SKM-1 (cell line): ENCODE data around the gene YBX2.
"Not testable (repeated sequence)": the region's sequence is repeated elsewhere in the genome, so short reads cannot be mapped to it uniquely, and the experiment has no call there.

Experiments
- DNase-seq: peaks from one replicate; lab custom pipeline; 2025; ENCODE audit not compliant: unreplicated experiment; lab: John Stamatoyannopoulos, UW

The YBX2 gene

DNA sequence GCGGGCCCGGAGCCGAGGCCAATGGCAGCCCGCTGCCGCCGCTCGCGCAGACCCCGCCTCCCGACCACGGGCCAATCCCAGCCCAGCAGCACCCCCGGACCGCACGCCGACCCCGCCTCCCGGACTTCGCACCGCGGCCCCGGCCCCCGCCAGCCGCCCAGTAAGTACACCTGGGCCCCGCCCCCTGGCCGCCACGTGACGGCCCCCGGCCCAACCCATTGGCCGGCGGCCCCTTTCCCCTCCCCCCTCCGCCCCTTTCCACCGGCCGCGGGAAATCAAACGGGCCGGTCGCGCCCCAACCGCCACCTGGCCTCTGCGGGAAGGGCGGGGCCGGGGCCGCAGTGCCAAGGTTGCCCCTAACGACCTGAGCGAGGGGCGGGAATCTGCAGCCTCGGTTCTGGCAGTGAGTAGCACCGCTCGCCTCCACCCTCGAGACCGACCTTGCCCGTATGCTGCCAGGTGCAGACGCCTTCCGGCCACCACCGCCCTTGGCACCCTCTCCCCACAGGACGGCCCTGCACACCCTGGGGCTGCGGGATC lies at the start of gene YBX2:
Gene YBX2 (minus strand): TSS at position 26 of the 540 bp plus-strand sequence. CDS start 139 bp downstream, outside the sequence.
- DNase-seq = peak; percentile 40

DNA sequence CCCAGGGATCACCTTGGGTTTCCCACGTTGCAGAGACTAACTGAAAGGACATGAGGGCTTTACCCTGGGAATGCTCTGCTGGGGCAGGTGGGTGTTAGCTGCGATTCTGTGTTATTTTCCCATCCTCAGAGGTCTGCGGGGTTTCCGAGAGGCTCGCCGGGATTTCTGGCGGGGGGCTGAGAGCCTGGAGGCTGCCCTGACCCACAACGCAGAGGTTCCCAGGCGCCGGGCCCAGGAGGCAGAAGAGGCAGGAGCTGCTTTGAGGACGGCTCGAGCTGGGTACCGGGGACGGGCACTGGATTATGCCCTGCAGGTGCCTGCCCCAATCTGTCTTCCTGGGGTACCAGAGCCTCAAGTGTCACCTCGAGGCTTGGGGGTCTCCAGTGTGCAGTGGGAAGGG lies 48.8 kb upstream of the YBX2 start:
- DNase-seq = no peak

DNA sequence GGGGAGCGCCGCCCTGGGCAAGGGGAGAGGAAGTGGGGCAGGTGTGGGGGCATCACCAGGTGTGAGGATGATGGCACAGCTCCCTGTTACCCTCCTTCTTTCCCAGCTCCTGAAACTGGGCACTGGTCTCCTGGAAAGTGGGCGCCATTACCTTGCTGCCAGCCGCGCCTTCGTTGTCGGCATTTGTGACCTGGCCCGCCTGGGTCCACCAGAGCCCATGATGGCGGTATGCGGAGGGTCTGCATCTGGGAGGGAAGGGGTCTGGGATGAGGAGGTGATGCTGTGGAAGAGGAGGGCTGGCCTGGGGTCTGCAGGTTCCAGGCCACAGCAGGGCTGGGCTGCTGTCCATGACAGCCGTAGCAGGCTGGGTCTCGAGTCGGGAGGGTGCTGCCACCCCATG lies 47.4 kb upstream of the YBX2 start:
- no peak for DNase-seq

DNA sequence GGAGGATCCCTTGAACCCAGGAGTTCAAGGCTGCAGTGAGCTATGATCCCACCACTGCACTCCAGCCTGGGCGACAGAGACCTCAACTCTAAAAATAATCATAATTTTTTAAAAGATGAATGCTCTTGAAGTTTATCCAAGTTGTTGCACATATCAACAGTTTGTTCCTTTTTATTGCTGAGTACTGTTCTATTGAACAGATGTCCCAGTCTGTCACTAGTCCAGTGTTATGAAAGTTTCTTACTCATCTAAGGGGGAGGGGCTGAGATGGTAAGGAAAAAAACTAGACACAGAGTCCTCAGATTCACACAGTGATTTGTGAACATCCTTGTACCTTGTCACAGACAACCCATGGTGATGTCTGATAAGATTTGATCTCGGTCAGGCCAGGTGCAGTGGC lies 45.7 kb upstream of the YBX2 start:
- DNase-seq = no peak

DNA sequence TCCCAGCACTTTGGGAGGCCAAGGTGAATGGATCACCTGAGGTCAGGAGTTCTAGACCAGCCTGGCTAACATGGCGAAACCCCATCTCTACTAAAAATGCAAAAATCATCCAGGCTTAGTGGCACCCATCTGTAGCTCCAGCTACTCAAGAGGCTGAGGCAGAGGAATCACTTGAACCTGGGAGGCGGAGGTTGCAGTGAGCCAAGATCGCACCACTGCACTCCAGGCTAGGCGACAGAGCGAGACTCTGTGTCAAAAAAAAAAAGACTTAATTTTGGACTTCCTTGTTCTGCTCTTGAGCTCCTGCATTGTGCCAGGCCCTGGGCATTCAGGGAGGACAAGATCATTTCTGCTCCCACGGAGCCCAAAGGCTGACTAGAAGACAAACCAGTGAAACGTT lies 43.2 kb upstream of the YBX2 start:
- not testable (repeated sequence) for DNase-seq

DNA sequence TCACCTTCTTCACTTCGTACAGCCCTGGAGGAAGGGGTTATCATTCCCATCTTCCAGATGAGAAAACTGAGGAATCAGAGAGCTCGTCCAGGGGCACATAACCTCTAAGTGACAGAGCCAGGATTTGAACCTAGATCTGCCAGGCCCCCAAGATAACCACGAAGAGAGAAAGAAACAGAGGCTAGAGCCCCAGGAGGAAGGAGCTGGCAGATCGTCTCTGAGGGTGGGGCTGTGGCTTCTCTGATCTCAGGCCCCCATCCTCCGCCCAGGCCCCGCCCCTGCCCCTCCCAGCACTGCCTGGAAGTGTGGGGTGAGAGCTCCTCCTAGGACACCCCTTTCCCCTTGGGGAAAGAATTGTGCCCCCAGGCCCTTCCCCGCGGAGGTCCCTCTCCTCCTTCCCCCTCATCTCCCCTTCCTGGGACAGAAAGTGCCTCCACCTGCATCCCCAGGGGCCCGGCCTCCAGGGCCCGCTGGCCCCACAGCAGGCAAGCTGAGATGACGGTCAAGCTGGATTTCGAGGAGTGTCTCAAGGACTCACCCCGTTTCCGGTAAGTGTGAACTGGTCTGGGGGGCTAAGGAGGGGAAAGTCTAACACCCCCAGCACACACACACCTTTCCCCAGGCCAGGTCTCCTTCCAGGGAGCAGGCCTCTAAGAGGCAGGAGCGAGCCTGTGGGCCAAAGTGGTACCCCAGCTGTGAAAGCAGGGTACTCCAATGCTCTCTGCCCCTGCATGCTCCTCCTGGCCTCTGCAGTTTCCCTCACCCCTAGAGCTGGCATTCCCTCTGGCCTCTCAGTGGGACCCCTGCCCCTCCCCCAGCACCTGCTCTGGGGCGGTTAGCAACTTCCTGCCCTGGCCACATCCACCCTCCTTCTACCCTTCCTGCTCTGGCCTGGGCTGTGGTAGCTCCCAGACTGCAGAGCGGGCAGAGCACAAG lies 42.1 kb upstream of the YBX2 start, which contains the start of gene ACAP1:
Gene ACAP1 (plus strand): TSS at position 290 of the 936 bp plus-strand sequence. CDS start 206 bp downstream, at position 496.
- DNase-seq = no peak

DNA sequence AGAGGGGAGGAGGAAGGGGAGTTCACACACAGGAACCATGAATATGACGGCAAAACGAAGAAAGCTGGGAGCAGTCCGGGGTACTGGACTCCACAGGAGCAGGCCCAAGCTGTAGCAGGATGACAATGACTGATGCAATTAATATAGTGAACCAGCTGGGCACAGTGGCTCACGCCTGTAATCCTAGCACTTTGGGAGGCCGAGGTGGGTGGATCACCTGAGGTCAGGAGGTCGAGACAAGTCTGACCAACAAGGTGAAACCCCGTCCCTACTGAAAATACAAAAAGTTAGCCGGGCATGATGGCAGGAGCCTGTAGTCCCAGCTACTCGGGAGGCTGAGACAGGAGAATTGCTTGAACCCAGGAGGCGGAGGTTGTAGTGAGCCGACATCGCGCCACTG lies 41.3 kb upstream of the YBX2 start:
- not testable (repeated sequence) for DNase-seq

DNA sequence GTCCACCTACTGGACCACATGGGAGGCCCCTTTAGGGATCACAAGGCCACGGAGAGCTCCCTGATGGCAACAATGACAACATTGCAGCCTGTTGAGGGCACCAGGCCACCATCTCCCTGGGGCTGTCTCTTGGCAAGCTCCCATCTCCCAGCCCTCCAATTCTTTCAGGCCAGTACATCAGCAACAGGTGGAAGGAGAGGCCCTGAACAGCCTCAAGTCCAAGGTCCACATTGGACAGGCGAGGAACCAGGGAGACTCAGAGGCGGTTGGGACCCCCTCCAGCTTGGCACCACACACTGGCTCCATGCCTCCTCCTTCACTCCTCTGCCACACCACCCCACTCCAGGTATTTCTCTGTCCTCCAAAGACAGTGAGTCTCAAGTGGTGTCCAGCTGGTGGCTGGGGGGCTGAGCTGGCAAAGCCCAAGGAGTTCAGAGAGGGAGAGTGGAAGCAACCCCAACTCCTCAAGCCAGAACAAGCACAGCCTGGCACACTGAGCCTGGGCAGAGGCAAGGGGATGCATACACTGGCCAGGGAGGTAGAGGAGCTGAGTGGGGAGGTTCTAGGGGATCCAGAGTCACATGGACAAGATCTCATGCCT lies 40.6 kb upstream of the YBX2 start:
- no peak for DNase-seq

DNA sequence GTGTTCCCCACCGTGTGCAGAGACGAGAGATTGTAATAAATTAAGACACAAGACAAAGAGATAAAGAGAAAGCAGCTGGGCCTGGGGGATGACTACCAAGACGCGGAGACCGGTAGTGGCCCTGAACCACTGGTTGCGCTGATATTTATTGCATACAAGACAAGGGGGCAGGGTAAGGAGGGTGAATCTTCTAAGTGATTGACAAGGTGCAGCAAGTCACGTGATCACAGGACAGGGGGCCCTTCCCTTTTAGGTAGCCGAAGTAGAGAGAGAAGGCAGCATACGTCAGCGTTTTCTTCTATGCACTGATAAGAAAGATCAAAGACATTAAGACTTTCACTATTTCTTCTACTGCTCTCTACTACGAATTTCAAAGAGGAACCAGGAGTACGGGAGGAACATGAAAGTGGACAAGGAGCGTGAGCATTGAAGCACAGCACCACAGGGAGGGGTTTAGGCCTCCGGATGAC lies 38.2 kb upstream of the YBX2 start:
- not testable (repeated sequence) for DNase-seq

DNA sequence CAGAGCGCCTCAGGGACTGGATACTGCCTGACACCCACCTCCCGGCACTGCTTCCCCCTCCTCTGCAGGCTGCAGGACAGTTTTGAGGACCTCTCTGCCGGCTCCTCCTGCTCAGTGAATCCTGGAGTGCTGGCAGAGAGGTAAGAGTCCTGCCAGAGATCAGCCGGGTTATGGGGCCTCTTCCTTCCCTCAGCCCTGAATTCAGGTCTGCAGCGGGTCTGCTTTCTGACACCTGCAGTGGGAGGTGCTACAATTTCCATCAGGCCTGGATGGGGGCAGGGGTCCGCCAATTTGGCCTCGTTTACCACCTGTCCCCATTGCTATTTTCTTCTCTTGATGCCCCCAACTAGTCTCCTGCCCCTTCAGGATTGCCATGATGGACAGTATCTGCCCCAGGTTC lies 37.7 kb upstream of the YBX2 start:
- DNase-seq = no peak

DNA sequence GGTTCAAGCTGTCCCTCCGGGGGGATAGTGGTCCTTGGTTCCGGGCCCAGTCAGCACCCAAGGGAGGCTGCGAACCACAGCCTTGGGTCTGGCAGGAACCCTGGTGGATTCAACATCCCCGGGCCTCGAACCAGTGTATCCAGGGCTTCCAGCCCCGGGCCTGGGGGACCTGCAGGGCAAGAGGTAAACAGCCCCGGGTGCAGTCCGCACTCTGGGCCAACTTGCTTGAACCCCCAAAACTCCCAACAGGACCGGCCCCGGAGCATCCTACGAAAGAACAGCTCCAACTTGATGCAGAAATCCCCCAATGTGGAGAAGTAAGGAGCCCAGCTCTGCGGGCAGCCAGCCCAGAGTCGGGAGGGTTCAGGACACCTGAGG lies 36.2 kb upstream of the YBX2 start:
- no peak for DNase-seq

DNA sequence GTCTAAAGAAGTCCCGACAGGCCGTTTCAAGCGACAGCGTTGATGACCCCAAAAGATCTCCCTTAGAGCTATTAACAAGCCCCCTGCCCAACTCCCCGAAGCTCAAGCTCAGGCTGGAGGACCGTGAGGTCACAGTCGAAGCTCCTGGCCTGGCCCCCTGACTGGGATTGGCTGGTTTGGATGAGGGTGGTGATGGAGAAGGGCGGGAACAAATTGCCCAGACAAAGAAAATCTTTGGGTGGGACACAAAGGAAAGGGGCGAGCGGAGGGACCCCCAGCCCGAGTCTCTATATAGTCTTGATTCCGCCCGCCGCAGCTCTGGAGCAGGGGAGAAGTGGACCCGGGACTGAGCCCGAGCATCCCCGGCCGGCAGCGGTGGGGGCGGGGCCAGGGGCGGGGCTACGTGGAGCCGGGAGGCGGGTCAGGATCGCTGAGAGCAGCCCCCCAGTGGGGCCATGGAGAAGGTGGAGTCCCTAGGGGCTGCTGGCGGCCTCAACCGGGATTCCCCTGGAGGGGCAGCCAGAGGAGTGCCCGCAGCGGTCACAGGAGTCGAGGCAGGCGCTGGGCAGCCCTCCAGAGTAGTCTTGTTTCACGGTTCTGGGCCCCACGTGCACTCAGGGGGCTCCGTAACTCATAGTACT lies 35.7 kb upstream of the YBX2 start:
- DNase-seq = no peak

DNA sequence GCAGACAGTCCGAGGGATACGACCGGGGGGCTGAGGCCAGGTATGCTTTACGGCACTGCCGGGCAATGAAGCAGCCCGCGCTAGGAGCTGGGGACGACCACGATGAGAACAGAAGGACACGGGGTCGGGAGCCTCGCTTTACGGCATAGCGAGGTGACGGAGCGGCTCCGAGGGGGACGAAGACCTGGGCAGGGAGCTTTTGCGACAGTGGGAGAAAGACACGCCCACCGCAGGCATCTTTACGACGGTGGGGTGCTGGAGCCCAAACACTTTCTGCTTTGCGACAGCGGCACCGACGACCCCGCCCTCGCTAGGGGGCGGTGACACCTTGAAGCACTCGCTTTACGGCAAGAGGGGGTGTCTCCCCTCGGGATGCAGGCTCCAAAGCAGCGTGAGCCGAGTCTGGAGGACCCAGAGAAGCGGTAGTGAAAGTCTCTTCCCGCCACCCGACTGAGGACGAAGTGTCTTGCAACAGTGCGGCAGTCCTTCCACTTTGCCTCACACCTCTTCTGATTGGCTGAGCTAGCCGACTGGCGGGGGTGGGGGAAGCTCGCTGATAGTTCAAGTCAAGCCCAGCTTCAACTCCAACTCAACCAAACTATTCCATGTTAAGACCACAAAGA lies 35.0 kb upstream of the YBX2 start:
- peak; percentile 90 for DNase-seq

DNA sequence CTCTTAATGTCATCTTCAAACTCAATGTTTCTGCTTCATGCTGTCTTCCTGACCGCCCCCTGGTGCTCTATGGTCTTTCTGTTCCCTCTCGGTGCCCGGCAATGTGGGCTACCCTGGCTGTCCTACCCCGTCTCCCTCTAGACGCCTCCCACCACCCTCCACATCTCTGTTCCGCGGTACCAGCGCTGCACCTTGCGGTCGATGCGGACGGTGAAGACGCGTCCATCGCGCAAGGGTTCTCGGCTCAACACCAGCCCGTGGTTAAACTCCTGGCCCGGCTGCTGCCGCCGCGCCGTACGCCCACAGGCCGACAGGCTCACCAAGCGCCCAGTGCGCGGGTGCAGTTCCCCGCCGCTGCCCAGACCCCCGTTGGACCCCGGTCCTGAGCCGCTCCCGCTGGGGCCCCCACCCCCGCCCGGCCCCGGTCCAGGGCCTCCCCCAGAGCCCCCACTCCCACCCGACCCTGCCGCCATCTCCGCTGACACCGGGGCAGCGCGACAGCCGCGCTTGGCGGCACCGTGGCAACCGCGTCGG lies 34.5 kb upstream of the YBX2 start, which contains the start of gene NEURL4:
Gene NEURL4 (minus strand): TSS at position 496 of the 534 bp plus-strand sequence. CDS start 23 bp downstream, at position 473.
- DNase-seq = no peak

DNA sequence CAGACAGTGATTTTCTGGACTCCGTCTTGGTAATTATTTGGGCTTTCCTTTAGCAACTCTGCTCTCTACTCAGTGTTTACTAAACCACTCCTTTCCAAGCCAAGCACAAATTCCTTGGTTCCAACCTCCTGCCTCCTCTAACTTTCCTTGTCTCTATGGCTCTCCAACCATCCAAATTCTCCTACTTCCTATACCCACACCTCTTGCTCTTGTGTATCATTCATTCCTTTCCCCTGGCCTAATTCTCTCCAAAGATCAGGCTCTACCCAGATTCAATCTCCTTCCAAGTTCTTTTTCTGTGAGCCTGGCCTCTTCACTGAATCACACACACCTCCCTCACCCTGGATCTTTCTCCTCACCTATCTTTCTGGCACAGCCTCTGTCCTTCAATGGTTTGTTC lies 33.6 kb upstream of the YBX2 start:
- no peak for DNase-seq

DNA sequence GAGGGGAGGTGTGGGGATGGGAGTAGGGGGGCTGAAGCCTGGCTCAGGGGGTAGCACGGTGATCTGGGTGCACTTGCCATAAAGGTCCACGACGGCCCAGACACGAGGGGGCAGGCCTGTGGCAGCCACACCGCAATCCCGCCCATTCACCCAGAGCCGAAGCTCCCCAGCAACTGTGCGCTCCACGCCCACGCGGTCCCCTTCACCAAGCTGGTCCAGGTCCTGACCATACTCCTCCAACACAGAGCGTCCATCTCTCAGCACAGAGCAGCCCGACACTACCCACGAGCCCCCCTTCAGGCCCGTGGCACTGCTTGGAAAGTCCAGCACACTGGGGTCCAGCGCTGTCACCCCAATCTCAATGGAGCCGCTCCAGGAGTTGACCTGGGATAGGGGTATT lies 33.1 kb upstream of the YBX2 start:
- DNase-seq = no peak

DNA sequence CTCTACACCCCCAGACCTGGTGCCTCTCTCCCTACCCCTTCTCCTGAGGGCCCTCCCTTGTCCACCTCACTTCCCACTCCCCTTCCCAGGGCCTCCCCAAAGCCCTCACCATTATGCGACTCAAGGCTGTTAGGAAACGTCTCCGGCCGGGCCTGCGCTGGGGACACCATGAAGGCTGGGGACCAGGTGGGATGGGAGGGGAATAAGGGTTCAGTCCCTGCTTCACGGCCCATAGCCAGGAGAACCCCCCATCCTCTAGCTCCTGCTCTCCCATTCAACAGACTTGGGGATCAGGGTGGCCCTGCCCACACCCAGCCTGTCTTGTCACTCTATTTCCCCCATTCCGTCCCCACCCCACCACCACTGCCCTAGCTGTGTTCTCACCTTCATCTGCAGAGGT lies 32.6 kb upstream of the YBX2 start:
- DNase-seq = no peak

DNA sequence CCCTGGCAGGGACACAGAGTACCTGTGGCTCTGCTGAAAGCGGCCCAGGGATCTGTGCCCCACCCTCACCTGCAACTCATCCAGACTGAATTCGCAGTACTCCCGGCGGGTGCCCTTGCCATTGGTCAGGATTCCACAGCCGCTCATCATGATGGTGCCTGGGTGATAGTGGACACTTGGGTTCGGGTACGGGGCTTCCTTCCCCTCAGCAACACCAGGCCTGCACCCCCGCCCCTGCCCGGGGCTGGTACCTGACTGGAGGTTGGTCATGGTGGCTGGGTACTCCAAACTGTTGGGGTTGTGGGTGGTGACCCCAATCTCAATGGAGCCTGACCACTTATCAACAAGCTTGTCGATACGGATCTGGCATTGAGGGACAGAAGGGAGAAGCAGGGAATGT lies 31.7 kb upstream of the YBX2 start:
- no peak for DNase-seq

DNA sequence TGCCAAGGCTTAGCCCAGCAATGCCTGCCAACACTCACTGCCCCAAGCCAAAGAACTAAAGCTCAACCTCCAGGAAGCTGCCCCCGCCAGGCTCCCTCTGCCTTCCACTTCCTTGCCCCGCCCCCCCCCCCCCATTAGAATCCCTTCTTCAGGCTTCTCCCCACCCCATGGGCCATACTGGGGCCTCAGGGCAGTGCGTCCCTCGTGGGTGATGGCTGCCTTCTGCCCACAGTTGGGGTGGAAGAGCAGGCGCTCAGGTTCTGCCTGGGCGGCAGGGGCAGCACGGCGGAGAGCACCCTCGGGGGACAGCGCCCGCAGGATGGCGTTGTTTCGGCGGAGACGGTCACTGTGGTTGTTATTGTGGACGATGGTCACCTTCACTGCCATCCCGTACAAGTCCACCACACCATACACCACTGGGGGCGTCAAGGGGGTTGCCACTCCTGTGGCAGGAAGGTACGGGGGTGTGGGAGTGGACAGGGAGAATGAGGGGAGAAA lies 30.6 kb upstream of the YBX2 start:
- DNase-seq = no peak

DNA sequence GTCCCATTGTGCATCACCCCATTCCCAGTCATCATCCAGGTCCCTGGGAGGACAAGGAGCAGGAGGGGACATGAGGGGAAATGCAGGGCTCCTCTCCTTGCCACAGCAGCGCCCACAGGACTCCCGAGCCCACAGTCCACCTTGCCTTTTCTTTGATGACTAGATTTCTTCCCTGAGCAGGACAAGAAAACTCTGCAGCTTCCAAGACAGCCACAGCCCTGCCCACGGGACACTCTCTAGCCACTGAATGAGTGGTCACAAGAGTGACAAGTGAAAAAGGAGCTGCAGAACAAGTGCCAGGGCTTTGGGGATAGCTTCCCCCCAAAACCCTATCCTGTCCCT lies 30.0 kb upstream of the YBX2 start:
- DNase-seq = no peak
